Stimulated activated CD4-positive, alpha-beta T cell treated with anti-CD3 and anti-CD28 coated beads, Interleukin-15, amount 100 ng/mL, for 48 hours (primary cell): ENCODE results near the gene DCDC1.
"Not testable (repeated sequence)": the region's sequence is repeated elsewhere in the genome, so short reads cannot be mapped to it uniquely, and the experiment has no call there.

ENCODE experiments used
- DNase-seq, 2 donors: peaks; one replicate each; pipeline ENCODE4 v3.0.0-alpha.2; 2020; ENCODE audit warnings: low read depth in 2 of 2

Gene DCDC1

DNA sequence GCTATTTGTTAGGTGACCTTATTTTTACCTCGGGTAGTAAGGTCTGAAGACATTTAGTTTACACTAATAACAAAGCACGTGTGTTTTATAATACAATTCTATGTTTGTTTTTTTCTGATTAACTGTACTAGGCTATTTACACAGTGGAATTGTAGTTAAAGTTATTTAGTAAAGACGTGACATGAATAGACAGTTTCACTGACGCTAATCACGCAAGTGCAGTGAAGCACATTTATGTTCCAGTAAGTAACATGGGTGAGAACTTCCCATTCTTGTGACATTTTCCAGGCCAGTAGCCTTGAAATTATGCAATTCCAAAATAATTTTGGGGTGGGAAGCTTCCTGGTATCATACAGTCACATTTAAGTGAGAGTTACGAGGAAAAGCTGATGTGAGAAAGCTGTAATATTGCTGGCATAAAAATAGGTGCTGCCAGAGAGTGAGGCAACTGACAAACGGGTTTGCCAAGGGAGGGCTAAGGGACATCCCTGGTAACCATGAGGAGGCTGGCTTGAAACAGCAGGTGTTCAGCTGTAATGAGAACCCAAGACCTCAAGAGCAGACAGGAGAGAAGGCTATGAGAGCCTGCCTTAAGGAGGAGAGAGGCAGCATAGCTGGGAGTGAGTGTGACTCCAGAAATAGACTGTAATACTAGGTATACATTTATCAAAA is 378.8 kb downstream of the DCDC1 start:
- no peak for DNase-seq

- DNase-seq: no peak
Observed at GRCh38 chr11:30987819-30988218, 381.7 kb downstream of the DCDC1 start.

GRCh38 chr11:30985536-30985935 is 384.0 kb downstream of the DCDC1 start:
- no peak for DNase-seq

DNA sequence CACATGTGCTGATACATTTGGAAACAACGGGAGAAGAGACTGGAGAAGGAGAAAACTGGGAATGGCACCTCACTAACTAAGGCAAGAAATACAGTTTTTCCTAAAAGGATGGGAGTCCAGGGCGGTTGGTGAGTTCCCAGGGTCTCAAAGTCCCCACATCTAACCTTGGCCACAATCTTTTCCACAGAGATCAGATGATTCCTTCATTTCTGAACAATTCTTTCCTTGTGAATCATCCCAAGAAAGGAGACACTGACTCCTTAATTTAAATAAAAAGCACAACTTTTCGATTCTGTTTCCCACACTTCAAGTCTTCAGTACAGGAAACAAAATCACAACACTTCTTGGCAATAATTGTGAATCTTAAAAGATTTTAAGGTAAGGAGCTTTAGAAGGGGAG is 384.7 kb downstream of the DCDC1 start:
- DNase-seq: no peak

DNA sequence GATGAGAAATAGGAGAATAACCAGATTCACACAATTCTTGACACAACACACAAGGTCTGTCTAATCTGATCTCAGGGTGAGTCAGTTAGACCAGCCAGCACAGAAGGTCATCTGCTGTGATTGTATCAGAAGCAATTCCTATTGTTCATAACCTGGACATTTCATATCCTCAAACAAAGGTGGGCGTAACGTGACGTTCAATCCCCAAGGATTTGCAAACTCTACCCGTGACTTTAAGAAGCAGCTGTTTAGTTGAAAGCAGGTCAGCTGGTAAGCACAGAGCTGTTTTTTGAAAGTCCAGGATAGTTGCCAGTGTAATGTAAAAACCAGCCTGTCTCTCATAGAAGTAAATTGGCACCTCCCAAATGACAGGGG is 385.1 kb downstream of the DCDC1 start:
- no peak for DNase-seq

DNA sequence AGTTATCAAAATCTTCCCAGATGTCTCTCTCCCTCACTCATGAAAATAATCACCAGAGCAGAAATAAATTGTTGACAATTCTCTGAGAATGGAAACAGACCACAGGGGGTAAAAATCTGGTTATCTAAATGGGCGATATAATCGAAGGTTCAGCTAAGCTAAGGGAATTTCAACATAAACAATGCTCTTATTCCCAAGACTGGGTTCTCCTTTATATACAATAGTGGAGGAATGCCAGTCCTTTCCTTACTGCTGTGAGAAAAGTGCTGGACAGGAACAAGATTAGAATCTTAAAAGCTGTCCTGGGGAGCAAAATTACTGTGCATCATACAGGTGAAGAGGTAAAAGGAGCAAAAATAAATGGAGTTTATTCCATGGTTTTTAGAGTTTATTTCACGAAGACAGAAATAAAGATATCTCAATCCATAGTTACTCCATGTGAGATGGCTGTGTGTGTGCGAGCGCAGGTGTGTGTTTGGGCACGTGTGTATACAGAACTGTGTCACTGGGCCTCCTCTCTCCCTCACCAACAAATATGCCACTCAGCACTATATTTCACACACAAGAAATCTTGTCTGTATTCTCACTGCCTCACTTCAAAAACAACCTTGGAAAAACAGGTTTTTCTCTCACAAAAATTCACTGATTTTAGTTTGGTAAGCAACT is 385.6 kb downstream of the DCDC1 start:
- DNase-seq: no peak

- DNase-seq: no peak
Observed at GRCh38 chr11:30983143-30983542, 386.4 kb downstream of the DCDC1 start.

GRCh38 chr11:30967579-30967978 is 402.0 kb downstream of the DCDC1 start:
- DNase-seq: no peak

DNA sequence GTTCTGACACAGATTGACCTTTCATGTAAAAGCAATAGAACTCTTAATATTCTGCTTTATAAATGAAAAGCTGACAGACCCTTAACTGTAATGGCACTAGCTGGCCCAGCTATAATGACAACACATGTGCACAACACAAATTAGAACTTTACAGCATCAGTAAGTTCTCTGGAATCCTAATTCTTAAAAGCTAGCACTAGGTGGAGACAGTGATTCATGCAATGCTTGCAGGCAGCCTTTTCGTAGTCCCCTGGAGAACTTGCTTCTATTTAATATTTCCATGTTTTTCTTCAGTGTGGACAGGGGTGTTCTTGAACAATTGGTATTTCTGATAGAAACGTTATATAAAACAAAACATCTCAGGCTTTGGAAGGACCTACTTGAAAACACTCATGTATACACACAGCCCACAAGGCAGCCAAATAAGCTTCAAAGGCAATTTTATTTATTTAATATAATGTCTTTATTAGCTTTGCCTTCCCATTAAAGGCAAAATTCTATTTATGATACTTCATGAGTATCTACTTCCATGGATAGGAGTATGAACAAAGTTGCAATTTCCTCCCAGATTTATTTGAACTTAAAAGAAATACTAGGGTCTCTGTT is 409.0 kb downstream of the DCDC1 start:
- DNase-seq: no peak

DNA sequence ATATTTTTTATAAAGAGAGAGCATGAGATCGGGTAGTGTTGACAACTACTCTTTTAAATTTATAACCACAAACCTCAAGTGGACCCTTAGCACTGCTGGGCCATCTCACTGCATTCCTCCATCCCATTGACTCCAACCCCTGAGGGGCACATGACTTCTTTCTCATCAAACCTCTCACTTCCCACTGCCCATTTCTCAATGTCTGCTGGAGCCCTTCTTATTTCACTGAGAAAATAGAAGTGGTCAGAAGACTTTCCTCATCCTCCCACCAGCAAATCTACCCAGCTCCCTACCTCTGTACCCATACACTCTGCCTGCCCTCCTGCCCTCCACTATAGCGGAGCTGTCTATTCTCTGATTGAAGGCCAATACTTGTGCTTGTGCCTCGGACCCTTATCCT is 412.8 kb downstream of the DCDC1 start:
- no peak for DNase-seq

GRCh38 chr11:30949838-30950237 is 419.7 kb downstream of the DCDC1 start:
- DNase-seq: no peak

- not testable (repeated sequence) for DNase-seq
Observed at GRCh38 chr11:30947715-30948114, 421.8 kb downstream of the DCDC1 start.

GRCh38 chr11:30938810-30939209 is 430.7 kb downstream of the DCDC1 start:
- no peak for DNase-seq

GRCh38 chr11:30938171-30938570 is 431.4 kb downstream of the DCDC1 start:
- DNase-seq: no peak

- DNase-seq: no peak
Observed at GRCh38 chr11:30936491-30936890, 433.0 kb downstream of the DCDC1 start.

- no peak for DNase-seq
Observed at GRCh38 chr11:30935861-30936260, 433.7 kb downstream of the DCDC1 start.

DNA sequence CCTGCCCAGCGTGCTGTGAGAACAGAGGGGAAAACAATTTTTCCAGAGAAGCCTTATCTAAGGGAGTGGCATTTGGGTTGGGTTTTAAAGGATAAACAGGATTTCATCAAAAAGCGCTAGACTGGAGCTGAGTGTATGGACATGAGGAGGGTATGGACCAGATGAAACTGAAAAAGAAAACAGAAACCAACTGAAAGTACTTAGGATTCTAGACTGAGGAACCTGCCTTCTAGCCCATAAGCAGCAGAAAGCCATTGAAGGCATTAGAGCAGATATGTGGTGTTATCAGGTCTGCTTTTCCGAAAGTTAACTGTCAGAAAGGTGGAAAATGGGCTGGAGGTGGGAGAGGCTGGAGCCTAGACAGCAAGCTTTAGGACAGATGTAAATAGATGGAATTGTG is 443.4 kb downstream of the DCDC1 start:
- no peak for DNase-seq

- no peak for DNase-seq
Observed at GRCh38 chr11:30921811-30922210, 447.7 kb downstream of the DCDC1 start.

DNA sequence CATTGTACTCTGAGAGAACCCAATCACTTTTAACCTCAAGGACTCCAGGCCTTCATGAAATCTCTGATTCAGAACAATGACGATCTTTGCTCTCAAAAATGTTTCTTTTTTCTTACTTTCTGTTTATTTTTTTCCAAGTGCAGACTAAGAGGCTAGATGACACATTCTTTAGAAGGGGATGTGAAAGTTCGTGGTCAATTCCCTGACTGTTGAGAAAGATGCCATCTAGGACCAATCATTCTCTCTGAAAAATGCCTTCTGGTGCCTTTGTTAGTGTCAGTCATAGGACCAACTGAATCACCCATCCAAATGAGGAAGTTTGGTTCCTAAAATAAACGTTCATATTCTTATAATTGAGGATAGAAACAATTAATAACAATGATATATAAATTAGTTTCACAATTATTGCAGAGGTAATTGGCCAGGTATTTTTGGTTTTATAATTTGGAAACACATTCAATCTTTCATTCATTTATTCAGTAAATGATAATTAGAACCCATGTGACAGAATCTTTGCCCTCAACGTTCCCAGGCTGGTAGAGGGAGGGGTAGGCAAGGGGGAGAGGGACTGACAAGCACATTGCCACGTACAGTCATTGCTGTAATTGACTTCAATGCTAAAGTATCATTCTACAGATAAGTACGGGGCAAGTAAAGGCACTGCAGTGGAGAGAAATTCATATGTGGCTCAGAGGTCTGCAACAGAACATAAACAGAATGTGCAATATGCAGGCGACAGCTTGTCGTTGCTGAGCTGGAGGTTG is 450.0 kb downstream of the DCDC1 start:
- no peak for DNase-seq

DNA sequence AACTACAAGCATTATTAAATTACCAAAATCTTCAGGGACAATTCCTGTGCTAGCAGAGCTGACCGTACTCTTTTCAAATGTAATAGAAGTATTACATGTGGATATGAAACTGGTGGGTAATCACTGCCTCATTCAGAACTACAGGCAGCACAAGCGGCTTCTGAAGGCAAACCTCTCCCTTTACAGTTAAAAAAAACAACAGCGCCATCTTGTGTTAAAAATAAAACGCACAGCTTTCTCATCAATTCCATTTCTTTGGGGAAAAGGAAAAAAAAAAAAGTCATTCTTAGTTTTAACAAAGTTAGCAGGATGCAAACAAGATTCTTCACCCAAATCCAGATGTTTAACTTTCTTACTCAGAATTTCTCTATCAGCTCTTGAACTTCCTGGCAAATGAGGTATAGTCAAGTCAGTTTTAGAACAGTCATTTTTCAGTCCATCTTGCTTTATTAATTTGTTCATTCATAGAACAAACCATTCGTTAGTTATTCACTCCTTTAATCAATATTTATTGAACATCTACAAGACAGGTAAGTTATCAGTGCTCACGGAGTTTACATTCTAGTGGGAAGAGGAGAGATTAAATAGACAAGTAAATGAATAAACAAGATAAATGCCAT is 451.6 kb downstream of the DCDC1 start:
- DNase-seq: no peak

DNA sequence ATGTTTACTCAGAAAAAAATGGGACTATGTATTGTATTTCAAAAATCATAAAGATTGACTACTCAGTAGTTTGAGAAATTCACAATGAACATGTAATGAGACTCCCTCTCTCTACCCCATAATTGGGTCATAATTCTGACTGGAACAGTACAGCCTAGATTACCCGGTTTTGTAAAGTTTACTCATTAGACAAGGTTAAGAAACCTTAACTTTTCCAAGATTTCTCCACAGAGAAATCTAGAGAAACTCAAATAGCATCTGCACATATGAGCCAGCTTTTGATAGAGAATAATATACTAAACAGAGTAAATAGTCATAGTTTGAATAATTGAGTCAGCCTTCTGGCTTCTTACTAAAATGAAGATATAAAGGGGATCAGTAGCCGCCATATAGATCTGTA is 452.3 kb downstream of the DCDC1 start:
- DNase-seq: no peak

DNA sequence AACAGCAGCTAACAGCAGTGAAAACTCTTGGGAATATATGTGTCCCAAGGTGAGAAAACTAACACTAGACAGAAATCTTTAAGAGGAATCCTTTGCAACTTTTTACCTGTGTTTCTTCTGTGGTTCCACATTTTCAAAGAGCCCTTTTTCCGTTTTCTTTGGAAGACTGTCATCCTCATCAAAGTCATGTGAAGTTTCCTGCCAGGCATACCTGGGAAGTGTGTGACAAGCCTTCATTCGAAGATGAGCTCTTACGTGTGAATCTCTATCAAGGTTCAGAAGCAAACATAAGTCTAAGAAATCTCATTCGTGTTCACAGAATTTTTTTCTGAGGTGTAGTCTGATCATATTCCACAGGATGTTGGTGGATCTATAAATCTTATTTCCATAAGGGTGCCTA is 452.8 kb downstream of the DCDC1 start:
- DNase-seq: no peak
